HepG2 (cell line): Measurements from ENCODE around the gene DNAH9. TPM values are rescaled to one million over a fixed set of nuclear protein-coding genes. Genes with fewer than 3 reads are reported as not detected.

ENCODE experiments used
- ATF6 ChIP-seq: sonication (generic); formaldehyde crosslinking; conservative IDR thresholded peaks from 2 replicates; pipeline ENCODE4 v1.4.0; 2020; ENCODE audit warnings: missing genetic modification reagents
- BCL6 ChIP-seq: IDR thresholded peaks from 2 replicates; pipeline ENCODE4 v1.6.1; 2016; ENCODE audit warnings: missing genetic modification reagents, missing compliant biosample characterization
- ETV6 ChIP-seq: sonication (generic); formaldehyde crosslinking; conservative IDR thresholded peaks from 2 replicates; pipeline ENCODE4 v1.4.0; 2020; ENCODE audit warnings: missing genetic modification reagents
- GPN1 ChIP-seq: sonication (generic); formaldehyde crosslinking; IDR thresholded peaks from 2 replicates; pipeline ENCODE4 v1.5.1; 2020; ENCODE audit warnings: missing genetic modification reagents, borderline replicate concordance
- NFIB ChIP-seq: sonication (generic); formaldehyde crosslinking; IDR thresholded peaks from 2 replicates; pipeline ENCODE4 v1.9.0; 2021; ENCODE audit warnings: missing genetic modification reagents, mild to moderate bottlenecking, borderline replicate concordance
- PATZ1 ChIP-seq: sonication (generic); formaldehyde crosslinking; IDR thresholded peaks from 2 replicates; pipeline ENCODE4 v1.4.0; 2020; ENCODE audit warnings: missing genetic modification reagents
- PRDM15 ChIP-seq: sonication (generic); formaldehyde crosslinking; IDR thresholded peaks from 2 replicates; pipeline ENCODE4 v1.4.0; 2020; ENCODE audit warnings: missing genetic modification reagents
- RBM22 ChIP-seq: fragments of 200-400 bp; formaldehyde crosslinking; optimal IDR thresholded peaks from 2 replicates; pipeline ENCODE3; 2017; ENCODE audit warnings: mild to moderate bottlenecking, low read length, moderate library complexity
- SOX6 ChIP-seq, 2 experiments: fragments of 450-650 bp in 1 of 2; sonication (generic) in 1 of 2; formaldehyde crosslinking in 1 of 2; IDR thresholded peaks; 2 replicates each; pipeline versions ENCODE4 v1.4.0 to v1.6.1; 2017 to 2020; ENCODE audit warnings: antibody characterized with exemption in 1 of 2, mild to moderate bottlenecking in 1 of 2, missing genetic modification reagents in 1 of 2
- SP140L ChIP-seq: sonication (generic); formaldehyde crosslinking; IDR thresholded peaks from 2 replicates; pipeline ENCODE4 v1.4.0; 2020; ENCODE audit warnings: missing genetic modification reagents, borderline replicate concordance
- USF2 ChIP-seq, 2 experiments: sonication (generic) in 1 of 2; formaldehyde crosslinking in 1 of 2; IDR thresholded peaks; 2 replicates each; pipeline versions ENCODE4 v1.5.1 to v1.6.1; 2011 to 2020; ENCODE audit warnings: borderline replicate concordance in 1 of 2, low read depth in 1 of 2, low read length in 1 of 2, mild to moderate bottlenecking in 1 of 2, missing genetic modification reagents in 1 of 2, moderate library complexity in 1 of 2
- ZIK1 ChIP-seq: sonication (generic); formaldehyde crosslinking; IDR thresholded peaks from 2 replicates; pipeline ENCODE4 v1.5.0; 2020; ENCODE audit warnings: mild to moderate bottlenecking, low read depth, missing genetic modification reagents, borderline replicate concordance
- ZNF280D ChIP-seq: sonication (generic); formaldehyde crosslinking; IDR thresholded peaks from 2 replicates; pipeline ENCODE4 v1.5.1; 2020; ENCODE audit warnings: mild to moderate bottlenecking, missing genetic modification reagents
- polyA plus RNA-seq, 8 experiments: library from polyadenylated mRNA; depleted of rRNA in 3 of 8; stranded (reverse) in 7 of 8; unstranded in 1 of 8; fragments of >200 nt; fragmentation: Illumina TruSeq in 4 of 8; extraction: Trizol in 4 of 8; gene quantifications; 2 replicates each; pipeline versions ENCODE4 v1.2.1 to v1.2.3, GENCODE V29; 2011 to 2016; ENCODE audit warnings: low read depth in 4 of 8, missing spikeins in 1 of 8, mixed read lengths in 1 of 8; ENCODE audit not compliant: insufficient read depth in 1 of 8
- total RNA-seq, 5 experiments: library from RNA; depleted of rRNA; stranded (reverse); fragments of >200 nt; fragmentation: Illumina TruSeq; extraction: Trizol; gene quantifications; 2 replicates each; pipeline ENCODE4 v1.2.3, GENCODE V29; 2016; ENCODE audit warnings: low read depth in 1 of 5

The DNAH9 gene
- total and polyA plus RNA-seq, 2 of the 13 experiments (the other 11 are each of a cell fraction or from before 2014, with no cell fraction given) = not detected

- 0 out of 2 replicates have a peak, but pooled peaks have one; percentile 20 for TF ChIP-seq PATZ1 (CRISPR knock-in tag)
- no peak for TF ChIP-seq ZIK1 (CRISPR knock-in tag)
- TF ChIP-seq ATF6 (CRISPR knock-in tag) = no peak
- TF ChIP-seq ETV6 (CRISPR knock-in tag) = no peak
- no peak for TF ChIP-seq USF2 (IDR thresholded peaks at IDR 0.05; ENCODE audit: low read depth, low read length)
- TF ChIP-seq USF2 (CRISPR knock-in tag; IDR thresholded peaks at IDR 0.05; ENCODE audit: borderline replicate concordance) = no peak
- no peak for TF ChIP-seq SOX6 (IDR thresholded peaks at IDR 0.05)
- TF ChIP-seq SOX6 (CRISPR knock-in tag; IDR thresholded peaks at IDR 0.05) = peak; percentile 40; the same call in 1 of the 2 replicates
- no peak for TF ChIP-seq SP140L
- no peak for TF ChIP-seq BCL6 (CRISPR knock-in tag)
- no peak for TF ChIP-seq RBM22
- no peak for TF ChIP-seq GPN1 (CRISPR knock-in tag)
- TF ChIP-seq ZNF280D (CRISPR knock-in tag) = no peak
- no peak; the same call in 1 of the 2 replicates for TF ChIP-seq PRDM15 (CRISPR knock-in tag)
- TF ChIP-seq NFIB (CRISPR knock-in tag) = no peak
These were observed 399.1 kb downstream of the DNAH9 start, which contains the start of gene ZNF18 (continued) for GRCh38 chr17:11997147-11997971.
